ENCODE measurements around the gene LAMTOR2. TPM values are rescaled to one million over a fixed set of nuclear protein-coding genes. Genes with fewer than 3 reads are reported as not detected.

Gene LAMTOR2
- total RNA-seq, 1 donor from 2014 or later = 92.1 TPM

- DNase-seq (ENCODE audit: low read depth, low spot score) = no peak
Measured at GRCh38 chr1:156075775-156076204, 21.2 kb downstream of the LAMTOR2 start.

- DNase-seq (ENCODE audit: low read depth, low spot score) = no peak
Measured at GRCh38 chr1:156076609-156077429, 22.2 kb downstream of the LAMTOR2 start.

- DNase-seq (ENCODE audit: low read depth, low spot score) = no peak
Measured at GRCh38 chr1:156077430-156077760, 22.8 kb downstream of the LAMTOR2 start.

- DNase-seq (ENCODE audit: low read depth, low spot score) = no peak
Measured at GRCh38 chr1:156078728-156079127, 24.1 kb downstream of the LAMTOR2 start.

GRCh38 chr1:156079762-156080161 lies 25.2 kb downstream of the LAMTOR2 start:
- no peak for DNase-seq (ENCODE audit: low read depth, low spot score)

GRCh38 chr1:156080241-156080862 lies 25.8 kb downstream of the LAMTOR2 start:
- no peak for DNase-seq (ENCODE audit: low read depth, low spot score)

- no peak for DNase-seq (ENCODE audit: low read depth, low spot score)
Measured at GRCh38 chr1:156080863-156081179, 26.2 kb downstream of the LAMTOR2 start.

- no peak for DNase-seq (ENCODE audit: low read depth, low spot score)
Measured at GRCh38 chr1:156081180-156081916, 26.8 kb downstream of the LAMTOR2 start.

GRCh38 chr1:156081917-156082308 lies 27.3 kb downstream of the LAMTOR2 start:
- no peak for DNase-seq (ENCODE audit: low read depth, low spot score)

GRCh38 chr1:156082309-156083091 lies 27.9 kb downstream of the LAMTOR2 start, which contains the start of gene MEX3A:
Gene MEX3A (minus strand): TSS chr1:156082465. CDS start chr1:156081998, 467 bp downstream.
- no peak for DNase-seq (ENCODE audit: low read depth, low spot score)

- no peak for DNase-seq (ENCODE audit: low read depth, low spot score)
Measured at GRCh38 chr1:156083800-156084790, 29.5 kb downstream of the LAMTOR2 start.

GRCh38 chr1:156086256-156086662 lies 31.7 kb downstream of the LAMTOR2 start:
- DNase-seq (ENCODE audit: low read depth, low spot score) = peak; percentile 77

- no peak for DNase-seq (ENCODE audit: low read depth, low spot score)
Measured at GRCh38 chr1:156089704-156090103, 35.1 kb downstream of the LAMTOR2 start.

GRCh38 chr1:156090138-156090839 lies 35.7 kb downstream of the LAMTOR2 start:
- no peak for DNase-seq (ENCODE audit: low read depth, low spot score)

GRCh38 chr1:156090840-156091188 lies 36.2 kb downstream of the LAMTOR2 start:
- no peak for DNase-seq (ENCODE audit: low read depth, low spot score)

- no peak for DNase-seq (ENCODE audit: low read depth, low spot score)
Measured at GRCh38 chr1:156091610-156092009, 37.0 kb downstream of the LAMTOR2 start.

- no peak for DNase-seq (ENCODE audit: low read depth, low spot score)
Measured at GRCh38 chr1:156095906-156096508, 41.4 kb downstream of the LAMTOR2 start.

- DNase-seq (ENCODE audit: low read depth, low spot score) = peak; percentile 91
Measured at GRCh38 chr1:156096640-156097391, 42.2 kb downstream of the LAMTOR2 start.

Measured in pulmonary artery endothelial cell (primary cell).